Neural cell (in vitro differentiated cells): ENCODE data around the gene AKAP6. TPM values are rescaled to one million over a fixed set of nuclear protein-coding genes. Genes with fewer than 3 reads are reported as not detected.

Experiments used
- H2AFZ ChIP-seq: fragments of 200-600, 300-800 bp; sonication (generic), shearing (Covaris generic); 2 replicates; pipeline ENCODE4 v1.6.0; 2014; ENCODE audit warnings: low read depth, mild to moderate bottlenecking, antibody characterized with exemption, low read length, moderate library complexity
- H3F3A ChIP-seq: fragments of 200-600 bp; shearing (Covaris generic); 2 replicates; pipeline ENCODE4 v1.6.1; 2016; ENCODE audit warnings: mild to moderate bottlenecking, moderate library complexity, mixed read lengths, antibody characterized with exemption, low read length; ENCODE audit not compliant: insufficient read depth, poor library complexity, severe bottlenecking
- H3K27ac ChIP-seq: fragments of 200-600, 300-800 bp; sonication (generic), shearing (Covaris generic); 2 replicates; pipeline ENCODE4 v1.5.1; 2014; ENCODE audit warnings: mild to moderate bottlenecking, low read length, moderate library complexity
- H3K27me3 ChIP-seq: fragments of 300-800, 200-600 bp; sonication (generic), shearing (Covaris generic); 2 replicates; pipeline ENCODE4 v1.6.0; 2014; ENCODE audit warnings: mild to moderate bottlenecking, low read depth, low read length, moderate library complexity; ENCODE audit not compliant: insufficient read depth
- H3K36me3 ChIP-seq: fragments of 300-800, 200-600 bp; sonication (generic), shearing (Covaris generic); 2 replicates; pipeline ENCODE4 v1.5.1; 2014; ENCODE audit warnings: mild to moderate bottlenecking, antibody characterized with exemption, low read length, moderate library complexity; ENCODE audit not compliant: insufficient read depth
- H3K4me2 ChIP-seq: fragments of 300-800, 200-600 bp; sonication (generic), shearing (Covaris generic); 2 replicates; pipeline ENCODE4 v1.6.0; 2014; ENCODE audit warnings: mild to moderate bottlenecking, low read length
- H3K4me3 ChIP-seq: fragments of 300-800, 200-600 bp; sonication (generic), shearing (Covaris generic); 2 replicates; pipeline ENCODE4 v1.5.1; 2014; ENCODE audit warnings: mild to moderate bottlenecking, low read length, moderate library complexity
- H3K79me2 ChIP-seq: fragments of 200-600 bp; shearing (Covaris generic); replicated peaks from 2 replicates; pipeline ENCODE4 v1.6.0; 2014; ENCODE audit warnings: mild to moderate bottlenecking, low read length, moderate library complexity; ENCODE audit not compliant: insufficient read depth
- H3K9ac ChIP-seq: fragments of 300-800, 200-600 bp; sonication (generic), shearing (Covaris generic); 2 replicates; pipeline ENCODE4 v1.6.1; 2016; ENCODE audit warnings: mild to moderate bottlenecking, low read length, mixed read lengths
- H3K9me2 ChIP-seq: fragments of 200-600 bp; shearing (Covaris generic); 2 replicates; pipeline ENCODE4 v1.6.1; 2016; ENCODE audit warnings: mild to moderate bottlenecking, low read length, mixed read lengths; ENCODE audit not compliant: insufficient read depth
- H3K9me3 ChIP-seq: fragments of 200-600, 300-800 bp; sonication (generic), shearing (Covaris generic); 2 replicates; pipeline ENCODE4 v1.6.1; 2016; ENCODE audit warnings: mild to moderate bottlenecking, mixed run types, low read length, moderate library complexity, mixed read lengths
- H4K20me1 ChIP-seq: fragments of 200-600 bp; shearing (Covaris generic); 2 replicates; pipeline ENCODE4 v1.6.1; 2016; ENCODE audit warnings: mild to moderate bottlenecking, mixed run types; ENCODE audit not compliant: insufficient read depth
- CTCF ChIP-seq: fragments of 450-650 bp; IDR thresholded peaks from 2 replicates; pipeline ENCODE4 v1.5.1; 2014; ENCODE audit warnings: antibody characterized with exemption, mild to moderate bottlenecking, moderate library complexity; ENCODE audit not compliant: poor library complexity, severe bottlenecking
- EP300 ChIP-seq: fragments of 450-650 bp; conservative IDR thresholded peaks from 2 replicates; pipeline ENCODE4 v1.6.1; 2014; ENCODE audit warnings: antibody characterized with exemption, mild to moderate bottlenecking, moderate library complexity; ENCODE audit not compliant: poor library complexity, severe bottlenecking
- EZH2 ChIP-seq: fragments of 200-600, 300-800 bp; shearing (Covaris generic), sonication (generic); IDR thresholded peaks from 2 replicates; pipeline ENCODE4 v1.6.1; 2014; ENCODE audit warnings: antibody characterized with exemption, low read length, borderline replicate concordance, mild to moderate bottlenecking; ENCODE audit not compliant: insufficient read depth, poor library complexity, severe bottlenecking
- MXI1 ChIP-seq: fragments of 450-650 bp; conservative IDR thresholded peaks from 2 replicates; pipeline ENCODE4 v1.6.1; 2014; ENCODE audit warnings: antibody characterized with exemption, mild to moderate bottlenecking; ENCODE audit not compliant: poor library complexity, severe bottlenecking
- POLR2AphosphoS5 ChIP-seq: IDR thresholded peaks from 2 replicates; pipeline ENCODE4 v1.6.1; 2012
- RAD21 ChIP-seq: fragments of 450-650 bp; conservative IDR thresholded peaks from 2 replicates; pipeline ENCODE4 v1.6.1; 2014; ENCODE audit warnings: antibody characterized with exemption, mild to moderate bottlenecking, moderate library complexity
- REST ChIP-seq: IDR thresholded peaks from 2 replicates; pipeline ENCODE4 v1.6.1; 2012; ENCODE audit warnings: borderline replicate concordance
- SMC3 ChIP-seq: fragments of 450-650 bp; conservative IDR thresholded peaks from 2 replicates; pipeline ENCODE4 v1.6.1; 2014; ENCODE audit warnings: antibody characterized with exemption, mild to moderate bottlenecking, moderate library complexity; ENCODE audit not compliant: poor library complexity
- TAF1 ChIP-seq: IDR thresholded peaks from 2 replicates; pipeline ENCODE4 v1.6.1; 2012; ENCODE audit warnings: low read depth
- polyA plus RNA-seq: library from polyadenylated mRNA; depleted of rRNA; stranded (reverse); fragments of >200 nt; gene quantifications from 2 replicates; pipeline ENCODE4 v1.2.3, GENCODE V29; 2014

The AKAP6 gene
- polyA plus RNA-seq, 1 donor from 2014 or later, result 15.8 TPM

- Histone ChIP-seq H3K4me3 (no peak overlapping the region), H3K27me3 (no peaks in the 10 kb centered on the region), H4K20me1 (no peaks in the 10 kb centered on the region), H3F3A (no peaks in the 10 kb centered on the region), H3K79me2 (no peaks in the 10 kb centered on the region), H3K27ac (no peak overlapping the region), H3K36me3 (peaks cover 11% of the 10 kb centered on the region), H2AFZ (no peak overlapping the region), H3K4me2 (no peak overlapping the region), H3K9ac (no peak overlapping the region), H3K9me3 (peaks cover 3% of the 10 kb centered on the region), H3K9me2 (no peaks in the 10 kb centered on the region)
- no peak for TF ChIP-seq CTCF
- no peak for TF ChIP-seq EP300
- no peak for TF ChIP-seq MXI1
- no peak for TF ChIP-seq EZH2
- TF ChIP-seq RAD21, result no peak
- TF ChIP-seq SMC3, result no peak
- no peak for TF ChIP-seq POLR2AphosphoS5
- no peak for TF ChIP-seq TAF1
- TF ChIP-seq REST, result no peak
These were observed 291.2 kb downstream of the AKAP6 start for GRCh38 chr14:32620303-32620702.

GRCh38 chr14:32620724-32621123 is 291.6 kb downstream of the AKAP6 start:
- H3K9ac ChIP-seq, result no peak overlapping the region
- no peak overlapping the region for H3K4me2 ChIP-seq
- H3K4me3 ChIP-seq, result no peak overlapping the region
- TF ChIP-seq POLR2AphosphoS5 (no peak), SMC3 (no peak)
- H3K9me2 ChIP-seq, result no peaks in the 10 kb centered on the region
- no peaks in the 10 kb centered on the region for H3F3A ChIP-seq
- peaks cover 3% of the 10 kb centered on the region for H3K9me3 ChIP-seq
- H3K27me3 ChIP-seq, result no peaks in the 10 kb centered on the region
- no peaks in the 10 kb centered on the region for H4K20me1 ChIP-seq
- H3K79me2 ChIP-seq, result no peaks in the 10 kb centered on the region
- no peak overlapping the region for H3K27ac ChIP-seq
- H2AFZ ChIP-seq, result no peak overlapping the region
- peaks cover 11% of the 10 kb centered on the region for H3K36me3 ChIP-seq

- no peak overlapping the region for H3K9ac ChIP-seq
- no peak overlapping the region for H3K4me3 ChIP-seq
- no peak overlapping the region for H3K4me2 ChIP-seq
- H3K27me3 ChIP-seq, result no peaks in the 10 kb centered on the region
- no peaks in the 10 kb centered on the region for H3F3A ChIP-seq
- no peak for TF ChIP-seq MXI1
- TF ChIP-seq REST, result no peak
- TF ChIP-seq RAD21, result no peak
- TF ChIP-seq POLR2AphosphoS5, result no peak
- no peak for TF ChIP-seq SMC3
- TF ChIP-seq EP300, result no peak
- no peak for TF ChIP-seq TAF1
- no peak for TF ChIP-seq CTCF
- TF ChIP-seq EZH2, result no peak
- H3K9me3 ChIP-seq, result peaks cover 3% of the 10 kb centered on the region
- H3K79me2 ChIP-seq, result no peaks in the 10 kb centered on the region
- no peak overlapping the region for H2AFZ ChIP-seq
- no peak overlapping the region for H3K27ac ChIP-seq
- no peaks in the 10 kb centered on the region for H3K9me2 ChIP-seq
- H4K20me1 ChIP-seq, result no peaks in the 10 kb centered on the region
- H3K36me3 ChIP-seq, result peaks cover 8% of the 10 kb centered on the region
These were observed 292.5 kb downstream of the AKAP6 start for GRCh38 chr14:32621585-32621984.
